ENCODE results near the gene TMEM95. TPM values are rescaled to one million over a fixed set of nuclear protein-coding genes. Genes with fewer than 3 reads are reported as not detected.
A peak's percentile ranks its signal among the peaks of the same experiment; 100 is the strongest.

TMEM95 gene
- total RNA-seq, 1 experiment from 2014 or later: not detected

DNA sequence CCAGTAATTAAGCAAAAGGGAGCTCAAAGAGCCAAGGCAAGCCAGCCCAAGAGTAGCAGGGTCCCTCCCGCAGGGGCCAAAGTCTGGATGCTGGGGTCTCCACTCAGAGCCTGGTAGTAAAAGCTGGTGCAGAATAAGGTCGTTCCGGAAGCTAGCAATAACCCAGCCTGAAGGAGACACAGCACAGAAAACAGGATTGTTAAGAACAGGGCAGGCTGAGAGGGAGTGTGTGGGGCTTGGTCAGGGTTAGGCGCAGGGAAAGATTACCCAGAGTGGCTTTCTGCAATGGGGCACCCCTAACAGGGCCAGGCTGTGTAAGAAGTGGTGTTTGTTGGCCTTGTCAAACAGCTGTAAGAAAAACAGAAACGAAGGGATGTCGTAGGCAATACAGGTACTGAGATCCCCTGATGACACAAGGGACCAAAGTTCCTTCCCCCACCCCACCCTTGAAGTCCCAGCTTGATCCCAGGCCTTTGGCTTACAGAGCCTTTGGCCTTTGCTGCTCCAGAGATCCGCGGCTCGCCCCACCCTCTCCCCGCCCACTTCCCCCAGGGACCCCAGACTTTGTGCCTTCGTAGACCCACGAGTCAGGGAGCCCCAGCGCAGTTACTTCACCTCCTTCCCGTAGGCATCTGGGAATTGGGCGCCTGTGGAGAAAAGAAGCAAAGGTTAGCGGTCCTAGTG lies 48.2 kb downstream of the TMEM95 start:
- no peak for DNase-seq
- POLR2A ChIA-PET (ENCODE audit: unreplicated experiment): interaction anchor here (0.7 kb wide), 1 partner anchor 32 kb away, joined by 6 read pairs; the partner anchor contains the start of gene TMEM102
- CTCF ChIA-PET: interaction anchor here (1.1 to 1.2 kb wide), 2 partner anchors 9 to 34 kb away, joined by 3 to 6 read pairs; partner anchors contain the start of gene PLSCR3
- H3K9ac ChIP-seq (ENCODE audit: low read length): peak overlapping the region; percentile 73
- H3K36me3 ChIP-seq (ENCODE audit: low read depth, low read length): no peaks in the 10 kb centered on the region
- H3K4me3 ChIP-seq (ENCODE audit: low read length): peak overlapping the region; percentile 85
- no peaks in the 10 kb centered on the region for H3K9me3 ChIP-seq (ENCODE audit: low read length)
- H3K79me2 ChIP-seq (ENCODE audit: low read length): peaks cover 6% of the 10 kb centered on the region; the same call in 1 of the 2 replicates
- TSS peak; percentile 81 for BruUV-seq (replicated peaks)
- H3K4me1 ChIP-seq (ENCODE audit: insufficient read depth, low read length): peaks cover 9% of the 10 kb centered on the region
- H3F3A ChIP-seq (ENCODE audit: low read length, unreplicated experiment): no peaks in the 10 kb centered on the region
- peak overlapping the region; percentile 92 for H3K4me2 ChIP-seq (ENCODE audit: low read length)
- TF ChIP-seq EZH2 (IDR thresholded peaks at IDR 0.05; ENCODE audit: low read length, unreplicated experiment) (no peak), EZH2phosphoT487 (IDR thresholded peaks at IDR 0.05; ENCODE audit: borderline replicate concordance, low read length) (no peak)
- TF ChIP-seq, protein P1, sequence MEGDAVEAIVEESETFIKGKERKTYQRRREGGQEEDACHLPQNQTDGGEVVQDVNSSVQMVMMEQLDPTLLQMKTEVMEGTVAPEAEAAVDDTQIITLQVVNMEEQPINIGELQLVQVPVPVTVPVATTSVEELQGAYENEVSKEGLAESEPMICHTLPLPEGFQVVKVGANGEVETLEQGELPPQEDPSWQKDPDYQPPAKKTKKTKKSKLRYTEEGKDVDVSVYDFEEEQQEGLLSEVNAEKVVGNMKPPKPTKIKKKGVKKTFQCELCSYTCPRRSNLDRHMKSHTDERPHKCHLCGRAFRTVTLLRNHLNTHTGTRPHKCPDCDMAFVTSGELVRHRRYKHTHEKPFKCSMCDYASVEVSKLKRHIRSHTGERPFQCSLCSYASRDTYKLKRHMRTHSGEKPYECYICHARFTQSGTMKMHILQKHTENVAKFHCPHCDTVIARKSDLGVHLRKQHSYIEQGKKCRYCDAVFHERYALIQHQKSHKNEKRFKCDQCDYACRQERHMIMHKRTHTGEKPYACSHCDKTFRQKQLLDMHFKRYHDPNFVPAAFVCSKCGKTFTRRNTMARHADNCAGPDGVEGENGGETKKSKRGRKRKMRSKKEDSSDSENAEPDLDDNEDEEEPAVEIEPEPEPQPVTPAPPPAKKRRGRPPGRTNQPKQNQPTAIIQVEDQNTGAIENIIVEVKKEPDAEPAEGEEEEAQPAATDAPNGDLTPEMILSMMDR (conservative IDR thresholded peaks at IDR 0.05; ENCODE audit: low read depth, low read length): no peak
- H3K9me2 ChIP-seq (replicated peaks; ENCODE audit: low read length): no peaks in the 10 kb centered on the region
- ATAC-seq: peak; percentile 3
- H3K27me3 ChIP-seq (ENCODE audit: low read length): no peaks in the 10 kb centered on the region
- peak overlapping the region; percentile 80 for H2AFZ ChIP-seq (ENCODE audit: low read length)
- H4K20me1 ChIP-seq (ENCODE audit: low read length): no peaks in the 10 kb centered on the region
- intact Hi-C loops (cut with micrococcal nuclease): no loop called here
- H3K27ac ChIP-seq (ENCODE audit: low read length): no peak overlapping the region

DNA sequence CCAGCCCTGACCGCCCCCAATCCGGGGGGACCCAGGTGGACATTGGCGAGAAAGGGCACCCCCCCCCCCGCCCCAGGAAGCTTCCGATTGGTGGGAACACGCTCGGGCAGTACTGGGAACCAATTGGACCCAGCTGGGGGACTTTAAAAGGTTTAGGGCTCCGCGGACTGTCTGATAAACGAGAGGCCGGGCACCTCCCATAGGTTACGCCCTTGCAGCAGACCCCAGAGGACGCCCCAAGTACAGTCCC lies 48.7 kb downstream of the TMEM95 start:
- POLR2A ChIA-PET (ENCODE audit: unreplicated experiment): interaction anchor here (0.5 to 0.7 kb wide), 4 partner anchors 9 to 1935 kb away, joined by 3 to 5 read pairs (median 4); partner anchors contain the start of genes DHX33 and PLSCR3
- Histone ChIP-seq H3K27me3 (ENCODE audit: low read length) (no peaks in the 10 kb centered on the region), H3F3A (ENCODE audit: low read length, unreplicated experiment) (no peaks in the 10 kb centered on the region), H3K36me3 (ENCODE audit: low read depth, low read length) (no peaks in the 10 kb centered on the region), H3K27ac (ENCODE audit: low read length) (0 out of 2 replicates have a peak overlapping the region, but pooled peaks have one; percentile 13), H3K9me2 (replicated peaks; ENCODE audit: low read length) (no peaks in the 10 kb centered on the region), H3K9ac (ENCODE audit: low read length) (peak overlapping the region; percentile 73), H3K79me2 (ENCODE audit: low read length) (peaks cover 6% of the 10 kb centered on the region; the same call in 1 of the 2 replicates), H4K20me1 (ENCODE audit: low read length) (no peaks in the 10 kb centered on the region), H3K4me3 (ENCODE audit: low read length) (peak overlapping the region; percentile 85), H3K4me1 (ENCODE audit: insufficient read depth, low read length) (peaks cover 9% of the 10 kb centered on the region), H3K9me3 (ENCODE audit: low read length) (no peaks in the 10 kb centered on the region), H3K4me2 (ENCODE audit: low read length) (peak overlapping the region; percentile 92), H2AFZ (ENCODE audit: low read length) (peak overlapping the region; percentile 80)
- no peak for TF ChIP-seq EZH2 (IDR thresholded peaks at IDR 0.05; ENCODE audit: low read length, unreplicated experiment)
- TF ChIP-seq, protein P1 (conservative IDR thresholded peaks at IDR 0.05; ENCODE audit: low read depth, low read length): no peak
- no peak for TF ChIP-seq EZH2phosphoT487 (IDR thresholded peaks at IDR 0.05; ENCODE audit: borderline replicate concordance, low read length)
- no TSS peak for BruUV-seq (replicated peaks)
- intact Hi-C loops (cut with micrococcal nuclease): no loop called here
- CTCF ChIA-PET: interaction anchor here (0.8 to 1.2 kb wide), 4 partner anchors 10 to 184 kb away, joined by 3 to 6 read pairs (median 5); partner anchors contain the start of genes ACADVL, DLG4 and PLSCR3
- DNase-seq (no peak), ATAC-seq (peak; percentile 52)
